OCI-LY7 (cell line): ENCODE results near the gene TTLL5.

Experiments
- EZH2phosphoT487 ChIP-seq: fragments of 200-600 bp; sonication (generic); IDR thresholded peaks from 2 replicates; pipeline ENCODE4 v1.6.1; 2018; ENCODE audit warnings: low read depth, borderline replicate concordance, mild to moderate bottlenecking, mixed run types, antibody characterized with exemption, low read length, moderate library complexity, mixed read lengths
- TF ChIP-seq, protein P1 (sequence below): fragments of 200-600 bp; sonication (generic); conservative IDR thresholded peaks from 2 replicates; pipeline ENCODE4 v1.5.1; 2014; ENCODE audit warnings: mild to moderate bottlenecking, antibody characterized with exemption, low read length, moderate library complexity, mixed read lengths

DNA sequence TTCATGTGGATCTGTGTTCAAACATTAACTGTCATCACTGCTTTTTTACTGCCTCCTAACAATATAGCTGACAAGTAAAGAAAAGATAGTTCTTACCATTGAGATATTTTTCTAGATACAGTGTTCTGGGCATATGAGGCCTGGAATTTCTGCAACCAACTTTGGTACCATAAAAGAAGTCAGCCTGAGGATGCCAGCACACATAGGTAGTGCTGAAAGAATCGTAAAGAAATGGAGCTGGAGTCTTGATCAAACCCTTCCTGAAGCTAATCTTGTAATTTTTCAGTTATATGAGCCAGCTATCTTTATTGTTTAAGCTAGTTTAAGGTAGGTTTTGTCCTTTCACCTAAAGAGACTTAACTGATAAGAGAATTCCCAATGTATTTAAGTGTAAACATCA lies 11.7 kb upstream of the TTLL5 start:
- TF ChIP-seq, protein P1, sequence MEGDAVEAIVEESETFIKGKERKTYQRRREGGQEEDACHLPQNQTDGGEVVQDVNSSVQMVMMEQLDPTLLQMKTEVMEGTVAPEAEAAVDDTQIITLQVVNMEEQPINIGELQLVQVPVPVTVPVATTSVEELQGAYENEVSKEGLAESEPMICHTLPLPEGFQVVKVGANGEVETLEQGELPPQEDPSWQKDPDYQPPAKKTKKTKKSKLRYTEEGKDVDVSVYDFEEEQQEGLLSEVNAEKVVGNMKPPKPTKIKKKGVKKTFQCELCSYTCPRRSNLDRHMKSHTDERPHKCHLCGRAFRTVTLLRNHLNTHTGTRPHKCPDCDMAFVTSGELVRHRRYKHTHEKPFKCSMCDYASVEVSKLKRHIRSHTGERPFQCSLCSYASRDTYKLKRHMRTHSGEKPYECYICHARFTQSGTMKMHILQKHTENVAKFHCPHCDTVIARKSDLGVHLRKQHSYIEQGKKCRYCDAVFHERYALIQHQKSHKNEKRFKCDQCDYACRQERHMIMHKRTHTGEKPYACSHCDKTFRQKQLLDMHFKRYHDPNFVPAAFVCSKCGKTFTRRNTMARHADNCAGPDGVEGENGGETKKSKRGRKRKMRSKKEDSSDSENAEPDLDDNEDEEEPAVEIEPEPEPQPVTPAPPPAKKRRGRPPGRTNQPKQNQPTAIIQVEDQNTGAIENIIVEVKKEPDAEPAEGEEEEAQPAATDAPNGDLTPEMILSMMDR: no peak
- no peak for TF ChIP-seq EZH2phosphoT487
